OCI-LY7 (cell line): ENCODE data around the gene ACSS2.

Source experiments
- CTCF ChIP-seq: fragments of 200-600 bp; sonication (generic); conservative IDR thresholded peaks from 2 replicates; pipeline ENCODE4 v1.5.1; 2014; ENCODE audit warnings: mild to moderate bottlenecking, antibody characterized with exemption, low read length, moderate library complexity, mixed read lengths
- EZH2phosphoT487 ChIP-seq: fragments of 200-600 bp; sonication (generic); IDR thresholded peaks from 2 replicates; pipeline ENCODE4 v1.6.1; 2018; ENCODE audit warnings: low read depth, borderline replicate concordance, mild to moderate bottlenecking, mixed run types, antibody characterized with exemption, low read length, moderate library complexity, mixed read lengths

GRCh38 chr20:34849778-34850177 is 26.6 kb upstream of the ACSS2 start:
- TF ChIP-seq CTCF = no peak
- no peak for TF ChIP-seq EZH2phosphoT487
